Measurements from ENCODE around the gene KLF13. TPM values are rescaled to one million over a fixed set of nuclear protein-coding genes. Genes with fewer than 3 reads are reported as not detected.

Gene KLF13
- total and polyA plus RNA-seq, 2 donors (not counting 1 experiment from before 2014, with no cell fraction given), result 39.6 to 42.9 TPM

DNA sequence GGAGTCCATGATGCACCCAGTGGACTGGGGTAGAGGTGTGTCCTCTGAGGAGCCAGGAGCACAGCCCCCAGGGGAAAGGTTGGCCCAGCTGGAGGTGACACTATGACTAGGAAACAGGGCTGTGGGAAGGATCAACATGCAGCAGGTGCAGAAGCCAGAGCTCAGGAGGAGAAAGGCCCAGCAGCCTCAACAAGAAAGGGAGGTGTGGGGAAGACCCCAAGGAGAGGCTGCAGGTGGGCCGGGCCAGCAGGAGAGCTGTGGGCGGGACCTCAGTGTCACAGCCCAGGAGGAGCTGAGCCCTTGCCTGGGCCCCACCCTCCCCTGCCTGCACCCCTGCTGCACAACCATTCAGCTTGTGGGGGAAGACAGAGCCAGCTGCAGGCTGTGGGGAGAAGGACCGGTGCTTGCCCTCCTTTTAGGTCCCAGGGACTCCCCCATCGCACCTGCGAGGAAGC is 18.4 kb upstream of the KLF13 start:
- TF ChIP-seq, protein P1, sequence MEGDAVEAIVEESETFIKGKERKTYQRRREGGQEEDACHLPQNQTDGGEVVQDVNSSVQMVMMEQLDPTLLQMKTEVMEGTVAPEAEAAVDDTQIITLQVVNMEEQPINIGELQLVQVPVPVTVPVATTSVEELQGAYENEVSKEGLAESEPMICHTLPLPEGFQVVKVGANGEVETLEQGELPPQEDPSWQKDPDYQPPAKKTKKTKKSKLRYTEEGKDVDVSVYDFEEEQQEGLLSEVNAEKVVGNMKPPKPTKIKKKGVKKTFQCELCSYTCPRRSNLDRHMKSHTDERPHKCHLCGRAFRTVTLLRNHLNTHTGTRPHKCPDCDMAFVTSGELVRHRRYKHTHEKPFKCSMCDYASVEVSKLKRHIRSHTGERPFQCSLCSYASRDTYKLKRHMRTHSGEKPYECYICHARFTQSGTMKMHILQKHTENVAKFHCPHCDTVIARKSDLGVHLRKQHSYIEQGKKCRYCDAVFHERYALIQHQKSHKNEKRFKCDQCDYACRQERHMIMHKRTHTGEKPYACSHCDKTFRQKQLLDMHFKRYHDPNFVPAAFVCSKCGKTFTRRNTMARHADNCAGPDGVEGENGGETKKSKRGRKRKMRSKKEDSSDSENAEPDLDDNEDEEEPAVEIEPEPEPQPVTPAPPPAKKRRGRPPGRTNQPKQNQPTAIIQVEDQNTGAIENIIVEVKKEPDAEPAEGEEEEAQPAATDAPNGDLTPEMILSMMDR (conservative IDR thresholded peaks at IDR 0.05 in 1 of 2, IDR thresholded peaks at IDR 0.05 in 1 of 2; ENCODE audit: low read depth in 1 of 2, low read length in 2 of 2), result no peak
- TF ChIP-seq EZH2 (IDR thresholded peaks at IDR 0.05; ENCODE audit: low read length, missing control alignments), result no peak
- no peaks in the 10 kb centered on the region for H3K4me1 ChIP-seq (ENCODE audit: control insufficient read depth, extremely low read depth, insufficient read depth, low read length)

DNA sequence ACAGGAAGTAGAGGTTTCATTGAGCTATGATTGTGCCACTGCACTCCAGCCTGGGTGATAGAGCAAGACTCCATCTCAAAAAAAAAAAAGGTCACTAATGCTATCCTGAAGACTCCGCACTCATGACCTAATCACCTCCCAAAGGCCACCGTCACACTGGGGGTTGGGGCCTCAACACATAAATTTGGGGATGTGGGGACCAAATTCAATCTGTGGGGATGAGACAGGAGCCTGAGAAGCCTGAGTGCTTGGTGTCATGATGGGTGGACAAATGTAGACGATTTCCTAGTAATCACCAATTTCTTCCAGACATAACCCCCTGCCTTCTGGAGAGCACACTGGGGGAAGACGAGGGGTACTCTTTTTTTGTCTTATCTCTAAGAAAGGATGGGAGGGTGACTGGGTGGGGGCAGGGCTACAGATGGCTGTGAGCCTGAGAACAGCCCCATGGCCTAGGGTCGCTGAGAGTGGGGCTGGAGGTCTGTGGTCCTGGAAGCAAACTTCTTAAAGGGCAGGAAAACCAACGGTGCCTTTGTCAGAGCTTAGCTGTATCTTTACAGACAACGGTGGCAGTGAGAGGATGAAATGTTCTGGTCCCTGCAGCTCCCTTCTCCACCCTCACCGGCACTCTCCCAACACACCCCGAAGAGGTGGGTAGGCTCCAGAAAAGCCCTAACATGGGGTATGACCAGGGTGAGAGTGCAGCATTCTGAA is 16.6 kb upstream of the KLF13 start:
- H2AFZ ChIP-seq (ENCODE audit: low read length), result no peak overlapping the region
- H3K36me3 ChIP-seq (ENCODE audit: control insufficient read depth, insufficient read depth, low read length), result no peaks in the 10 kb centered on the region
- H3K4me1 ChIP-seq (ENCODE audit: control insufficient read depth, extremely low read depth, insufficient read depth, low read length), result no peaks in the 10 kb centered on the region
- DNase-seq (ENCODE audit: low read depth in 2 of 2), result no peak
- H3K9me3 ChIP-seq (ENCODE audit: control insufficient read depth, insufficient read depth, low read depth, low read length), result no peaks in the 10 kb centered on the region
- no peak overlapping the region for H3K4me2 ChIP-seq (ENCODE audit: extremely low read depth, insufficient read depth, low read length)
- TF ChIP-seq, protein P1 (conservative IDR thresholded peaks at IDR 0.05 in 1 of 2, IDR thresholded peaks at IDR 0.05 in 1 of 2; ENCODE audit: low read depth in 1 of 2, low read length in 2 of 2), result no peak
- TF ChIP-seq EZH2 (IDR thresholded peaks at IDR 0.05; ENCODE audit: low read length, missing control alignments), result no peak
- H3K9ac ChIP-seq (ENCODE audit: insufficient read depth, low read length), result no peak overlapping the region
- no peak overlapping the region for H3K4me3 ChIP-seq (replicated peaks in 1 of 4; ENCODE audit: control extremely low read depth in 1 of 4, insufficient read depth in 1 of 4, low read depth in 3 of 4, low read length in 4 of 4)
- no peaks in the 10 kb centered on the region for H4K20me1 ChIP-seq (ENCODE audit: control insufficient read depth, extremely low read depth, insufficient read depth, low read length)
- H3K27me3 ChIP-seq (ENCODE audit: control insufficient read depth, insufficient read depth, low read length), result peaks cover 12% of the 10 kb centered on the region
- H3K79me2 ChIP-seq (ENCODE audit: control insufficient read depth, insufficient read depth, low read length), result no peaks in the 10 kb centered on the region
- H3K27ac ChIP-seq (ENCODE audit: insufficient read depth, low read length), result no peak overlapping the region

More for the DNA sequence above, 18.4 kb upstream of the KLF13 start:
- Histone ChIP-seq H3K79me2 (ENCODE audit: control insufficient read depth, insufficient read depth, low read length) (no peaks in the 10 kb centered on the region), H4K20me1 (ENCODE audit: control insufficient read depth, extremely low read depth, insufficient read depth, low read length) (no peaks in the 10 kb centered on the region), H3K27ac (ENCODE audit: insufficient read depth, low read length) (no peak overlapping the region), H3K4me2 (ENCODE audit: extremely low read depth, insufficient read depth, low read length) (no peak overlapping the region), H3K27me3 (ENCODE audit: control insufficient read depth, insufficient read depth, low read length) (peaks cover 12% of the 10 kb centered on the region), H3K4me3 (replicated peaks in 1 of 4; ENCODE audit: control extremely low read depth in 1 of 4, insufficient read depth in 1 of 4, low read depth in 3 of 4, low read length in 4 of 4) (no peak overlapping the region), H2AFZ (ENCODE audit: low read length) (no peak overlapping the region), H3K36me3 (ENCODE audit: control insufficient read depth, insufficient read depth, low read length) (no peaks in the 10 kb centered on the region), H3K9ac (ENCODE audit: insufficient read depth, low read length) (no peak overlapping the region), H3K9me3 (ENCODE audit: control insufficient read depth, insufficient read depth, low read depth, low read length) (no peaks in the 10 kb centered on the region)
- DNase-seq (ENCODE audit: low read depth in 2 of 2), result no peak

DNA sequence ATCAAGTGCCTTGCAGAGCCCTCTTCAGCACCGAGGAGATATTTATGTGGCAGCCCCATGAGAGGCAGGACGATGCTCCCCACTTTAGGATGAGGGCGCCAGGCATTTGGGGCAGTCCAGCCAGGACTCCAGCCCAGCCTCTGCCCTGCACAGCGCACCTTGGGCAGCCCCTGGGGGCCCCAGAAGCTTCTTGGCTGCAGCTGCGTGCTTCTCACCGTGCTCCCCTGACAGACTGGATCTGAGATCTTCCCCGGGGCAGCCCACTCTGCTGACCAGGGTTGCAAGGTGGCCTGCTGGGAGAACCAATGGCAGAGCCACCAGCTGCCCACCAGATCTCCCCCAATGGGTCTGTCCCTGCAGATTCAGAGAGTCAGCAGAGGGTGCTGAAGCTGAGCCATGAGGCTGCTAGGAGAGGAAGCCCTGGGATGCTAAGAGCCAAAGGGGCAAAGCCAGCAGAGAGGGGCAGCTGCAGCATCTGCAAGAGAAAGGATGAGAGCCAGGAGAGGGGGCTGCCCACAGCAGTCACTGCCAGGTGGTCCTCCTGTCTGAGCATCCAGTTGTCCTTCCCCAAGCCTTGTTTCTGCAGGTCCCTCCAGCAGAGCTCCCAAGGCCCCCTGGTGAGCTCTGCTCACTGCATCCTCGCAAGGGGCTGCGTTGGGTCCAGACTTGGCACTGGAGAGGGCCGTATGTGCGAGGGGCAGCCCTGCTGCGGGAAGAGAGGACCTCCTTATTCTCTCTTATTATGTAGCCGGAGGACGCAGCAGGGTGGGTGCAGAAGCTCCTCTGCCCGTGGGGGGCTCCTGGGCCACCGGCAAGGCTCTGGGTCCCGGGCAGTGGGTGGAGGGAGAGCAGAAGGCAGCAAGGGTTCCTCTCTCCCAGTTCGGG is 14.7 kb upstream of the KLF13 start:
- no peak overlapping the region for H3K4me2 ChIP-seq (ENCODE audit: extremely low read depth, insufficient read depth, low read length)
- no peaks in the 10 kb centered on the region for H3K4me1 ChIP-seq (ENCODE audit: control insufficient read depth, extremely low read depth, insufficient read depth, low read length)
- H3K9ac ChIP-seq (ENCODE audit: insufficient read depth, low read length), result no peak overlapping the region
- no peaks in the 10 kb centered on the region for H4K20me1 ChIP-seq (ENCODE audit: control insufficient read depth, extremely low read depth, insufficient read depth, low read length)
- no peak overlapping the region for H3K4me3 ChIP-seq (replicated peaks in 1 of 4; ENCODE audit: control extremely low read depth in 1 of 4, insufficient read depth in 1 of 4, low read depth in 3 of 4, low read length in 4 of 4)
- no peak overlapping the region for H3K27ac ChIP-seq (ENCODE audit: insufficient read depth, low read length)
- H3K36me3 ChIP-seq (ENCODE audit: control insufficient read depth, insufficient read depth, low read length), result no peaks in the 10 kb centered on the region
- peaks cover 7% of the 10 kb centered on the region for H3K27me3 ChIP-seq (ENCODE audit: control insufficient read depth, insufficient read depth, low read length)
- no peak overlapping the region for H2AFZ ChIP-seq (ENCODE audit: low read length)
- DNase-seq (ENCODE audit: low read depth in 2 of 2), result no peak
- no peaks in the 10 kb centered on the region for H3K79me2 ChIP-seq (ENCODE audit: control insufficient read depth, insufficient read depth, low read length)
- H3K9me3 ChIP-seq (ENCODE audit: control insufficient read depth, insufficient read depth, low read depth, low read length), result no peaks in the 10 kb centered on the region
- TF ChIP-seq, protein P1 (conservative IDR thresholded peaks at IDR 0.05 in 1 of 2, IDR thresholded peaks at IDR 0.05 in 1 of 2; ENCODE audit: low read depth in 1 of 2, low read length in 2 of 2), result no peak
- TF ChIP-seq EZH2 (IDR thresholded peaks at IDR 0.05; ENCODE audit: low read length, missing control alignments), result no peak
